Mononuclear cell (primary cell): Measurements from ENCODE around the gene EGFL6. TPM values are rescaled to one million over a fixed set of nuclear protein-coding genes. Genes with fewer than 3 reads are reported as not detected.
"Not testable (repeated sequence)": the region's sequence is repeated elsewhere in the genome, so short reads cannot be mapped to it uniquely, and the experiment has no call there.

ENCODE experiments used
- H3K27me3 ChIP-seq: 2 replicates; pipeline ENCODE4 v1.6.0; 2011; ENCODE audit warnings: low read length, control low read depth; ENCODE audit not compliant: insufficient read depth
- H3K4me1 ChIP-seq: 2 replicates; pipeline ENCODE4 v1.5.1; 2011; ENCODE audit warnings: mild to moderate bottlenecking, low read length, control low read depth; ENCODE audit not compliant: insufficient read depth
- H3K4me3 ChIP-seq: 2 replicates; pipeline ENCODE4 v1.5.1; 2011; ENCODE audit warnings: mild to moderate bottlenecking, low read length, moderate library complexity
- H3K9me3 ChIP-seq: 2 replicates; pipeline ENCODE4 v1.5.1; 2011; ENCODE audit warnings: low read depth, mild to moderate bottlenecking, control low read depth, low read length
- total RNA-seq: library from RNA; depleted of rRNA; stranded (reverse); fragments of >200 nt; gene quantifications from one replicate; pipeline ENCODE4 v1.2.3, GENCODE V29; 2012

EGFL6 gene
- total RNA-seq, 1 donor: not detected

GRCh38 chrX:13627306-13627705 lies 57.9 kb downstream of the EGFL6 start:
- Histone ChIP-seq H3K27me3 (no peaks in the 10 kb centered on the region), H3K4me3 (no peak overlapping the region), H3K4me1 (no peaks in the 10 kb centered on the region), H3K9me3 (no peaks in the 10 kb centered on the region)

- not testable (repeated sequence) for H3K9me3 ChIP-seq, H3K27me3 ChIP-seq, H3K4me1 ChIP-seq, H3K4me3 ChIP-seq
Measured at GRCh38 chrX:13637224-13637623, 67.8 kb downstream of the EGFL6 start.

- Histone ChIP-seq H3K27me3 (no peaks in the 10 kb centered on the region), H3K9me3 (no peaks in the 10 kb centered on the region), H3K4me3 (no peak overlapping the region), H3K4me1 (no peaks in the 10 kb centered on the region)
Measured at GRCh38 chrX:13638021-13638420, 68.6 kb downstream of the EGFL6 start.

- Histone ChIP-seq H3K27me3 (no peaks in the 10 kb centered on the region), H3K4me3 (no peak overlapping the region), H3K9me3 (no peaks in the 10 kb centered on the region), H3K4me1 (no peaks in the 10 kb centered on the region)
Measured at GRCh38 chrX:13638826-13639225, 69.4 kb downstream of the EGFL6 start.

- H3K4me3 ChIP-seq, H3K9me3 ChIP-seq, H3K4me1 ChIP-seq, H3K27me3 ChIP-seq: not testable (repeated sequence)
Measured at GRCh38 chrX:13641684-13642083, 72.3 kb downstream of the EGFL6 start.

- Histone ChIP-seq H3K4me3 (no peak overlapping the region), H3K9me3 (no peaks in the 10 kb centered on the region), H3K4me1 (peaks cover 7% of the 10 kb centered on the region), H3K27me3 (no peaks in the 10 kb centered on the region)
Measured at GRCh38 chrX:13645464-13646153, 76.2 kb downstream of the EGFL6 start.

GRCh38 chrX:13646154-13646549 lies 76.8 kb downstream of the EGFL6 start:
- no peaks in the 10 kb centered on the region for H3K9me3 ChIP-seq
- no peaks in the 10 kb centered on the region for H3K27me3 ChIP-seq
- peaks cover 7% of the 10 kb centered on the region for H3K4me1 ChIP-seq
- no peak overlapping the region for H3K4me3 ChIP-seq

GRCh38 chrX:13647709-13648212 lies 78.4 kb downstream of the EGFL6 start:
- Histone ChIP-seq H3K4me1 (peaks cover 13% of the 10 kb centered on the region), H3K4me3 (no peak overlapping the region), H3K27me3 (no peaks in the 10 kb centered on the region)

GRCh38 chrX:13648336-13648735 lies 78.9 kb downstream of the EGFL6 start:
- H3K27me3 ChIP-seq, H3K9me3 ChIP-seq, H3K4me3 ChIP-seq: not testable (repeated sequence)
- H3K4me1 ChIP-seq: peaks cover 13% of the 10 kb centered on the region

More at GRCh38 chrX:13647709-13648212, 78.4 kb downstream of the EGFL6 start:
- no peaks in the 10 kb centered on the region for H3K9me3 ChIP-seq

GRCh38 chrX:13649838-13650237 lies 80.4 kb downstream of the EGFL6 start:
- Histone ChIP-seq H3K27me3 (no peaks in the 10 kb centered on the region), H3K9me3 (no peaks in the 10 kb centered on the region), H3K4me1 (peaks cover 13% of the 10 kb centered on the region), H3K4me3 (no peak overlapping the region)

- Histone ChIP-seq H3K9me3 (no peaks in the 10 kb centered on the region), H3K4me1 (peaks cover 13% of the 10 kb centered on the region), H3K27me3 (no peaks in the 10 kb centered on the region), H3K4me3 (no peak overlapping the region)
Measured at GRCh38 chrX:13650318-13650717, 80.9 kb downstream of the EGFL6 start.

- Histone ChIP-seq H3K4me1 (peaks cover 13% of the 10 kb centered on the region), H3K27me3 (no peaks in the 10 kb centered on the region), H3K4me3 (no peak overlapping the region), H3K9me3 (no peaks in the 10 kb centered on the region)
Measured at GRCh38 chrX:13651150-13651549, 81.7 kb downstream of the EGFL6 start.

GRCh38 chrX:13652287-13652793 lies 82.9 kb downstream of the EGFL6 start:
- H3K9me3 ChIP-seq: no peaks in the 10 kb centered on the region
- H3K4me3 ChIP-seq: peak overlapping the region; percentile 65

GRCh38 chrX:13652850-13653693 lies 83.7 kb downstream of the EGFL6 start, which contains the start of gene TCEANC:
Gene TCEANC, plus strand, starts transcription at chrX:13653141. Its CDS starts 9,368 bp downstream, at chrX:13662509.
- peak within 1 kb of the TSS; percentile 65 for H3K4me3 ChIP-seq
- no peaks in the 10 kb centered on the region for H3K9me3 ChIP-seq
- no peaks in the 10 kb centered on the region for H3K27me3 ChIP-seq
- peaks cover 7% of the 10 kb centered on the region for H3K4me1 ChIP-seq

More at GRCh38 chrX:13652287-13652793, 82.9 kb downstream of the EGFL6 start:
- no peaks in the 10 kb centered on the region for H3K27me3 ChIP-seq
- H3K4me1 ChIP-seq: peaks cover 13% of the 10 kb centered on the region

GRCh38 chrX:13654116-13654515 lies 84.7 kb downstream of the EGFL6 start:
- Histone ChIP-seq H3K4me3 (no peak overlapping the region), H3K27me3 (no peaks in the 10 kb centered on the region), H3K4me1 (peaks cover 9% of the 10 kb centered on the region), H3K9me3 (no peaks in the 10 kb centered on the region)
